ENCODE data around the gene METAP1D.

DNA sequence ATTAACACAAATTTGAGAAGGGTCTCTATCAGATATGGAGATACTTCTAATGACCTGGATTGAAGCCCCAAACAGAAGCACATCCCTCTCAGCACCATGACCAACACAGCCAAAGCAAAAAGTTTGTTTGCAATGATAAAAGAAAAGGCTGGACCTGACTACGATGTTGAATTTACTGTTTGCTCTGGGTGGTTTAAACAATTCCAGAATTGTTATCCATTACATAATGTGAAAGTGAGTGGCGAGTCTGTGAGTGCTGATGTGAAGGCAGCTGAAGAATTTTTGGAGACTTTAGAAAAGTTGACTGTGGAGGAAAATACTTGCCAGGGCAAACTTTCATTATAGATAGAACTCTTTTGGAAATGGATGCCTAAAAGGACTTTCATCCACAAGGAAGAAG, 120.4 kb downstream of the METAP1D start:
- no peak for TF ChIP-seq CTCF (IDR thresholded peaks at IDR 0.05)
- no peak for TF ChIP-seq POLR2AphosphoS5 (IDR thresholded peaks at IDR 0.05)

Data from suprapubic skin (tissue), 3 donors.